Measurements from ENCODE around the gene SORL1-AS1.

The SORL1-AS1 gene

DNA sequence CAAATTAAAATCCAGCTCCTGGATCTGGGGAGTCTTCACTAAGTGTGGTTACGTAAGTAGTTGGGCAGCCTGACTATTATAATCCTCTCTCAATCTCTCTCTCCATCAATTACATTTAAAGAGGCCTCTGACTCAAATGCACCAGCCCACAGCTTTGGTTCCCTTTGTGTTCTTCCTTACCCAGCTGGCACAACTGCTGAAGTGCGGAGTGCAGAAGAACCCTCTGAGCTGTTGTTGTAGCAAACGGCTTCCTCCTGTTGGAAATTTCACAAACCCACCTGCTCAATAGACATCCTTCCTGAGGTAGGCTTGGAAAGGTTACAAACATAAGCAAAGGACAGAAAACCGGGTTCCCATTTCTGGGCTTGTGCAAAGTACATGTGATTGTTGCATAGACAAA is 17.6 kb downstream of the SORL1-AS1 start:
- Histone ChIP-seq H3K9me3 (ENCODE audit: control insufficient read depth in 2 of 2, low read length in 2 of 2) (no peaks in the 10 kb centered on the region), H3K36me3 (ENCODE audit: control insufficient read depth, insufficient read depth, low read length) (no peaks in the 10 kb centered on the region), H3K27me3 (ENCODE audit: control insufficient read depth, insufficient read depth, low read length) (no peaks in the 10 kb centered on the region), H3K4me1 (ENCODE audit: control insufficient read depth, insufficient read depth, low read length, poor library complexity, severe bottlenecking) (no peaks in the 10 kb centered on the region), H3K4me3 (ENCODE audit: low read depth, low read length) (no peak overlapping the region), H3K27ac (ENCODE audit: insufficient read depth, low read length, poor library complexity, severe bottlenecking) (no peak overlapping the region)
- H3K9me3 Mint-ChIP-seq, result no peaks in the 10 kb centered on the region
- H3K27me3 Mint-ChIP-seq, result no peaks in the 10 kb centered on the region
- peak overlapping the region in 2 of 3 donors; percentile 39 to 81 for H3K27ac Mint-ChIP-seq
- H3K4me1 Mint-ChIP-seq, result peaks cover 0 to 38% (median 9%) of the 10 kb centered on the region in 4 donors
- H3K36me3 Mint-ChIP-seq, result peaks cover 12% of the 10 kb centered on the region
- no peak for ATAC-seq (ENCODE audit: low read depth in 2 of 2)
- DNase-seq, result no peak
- no peak overlapping the region for H3K4me3 Mint-ChIP-seq

DNA sequence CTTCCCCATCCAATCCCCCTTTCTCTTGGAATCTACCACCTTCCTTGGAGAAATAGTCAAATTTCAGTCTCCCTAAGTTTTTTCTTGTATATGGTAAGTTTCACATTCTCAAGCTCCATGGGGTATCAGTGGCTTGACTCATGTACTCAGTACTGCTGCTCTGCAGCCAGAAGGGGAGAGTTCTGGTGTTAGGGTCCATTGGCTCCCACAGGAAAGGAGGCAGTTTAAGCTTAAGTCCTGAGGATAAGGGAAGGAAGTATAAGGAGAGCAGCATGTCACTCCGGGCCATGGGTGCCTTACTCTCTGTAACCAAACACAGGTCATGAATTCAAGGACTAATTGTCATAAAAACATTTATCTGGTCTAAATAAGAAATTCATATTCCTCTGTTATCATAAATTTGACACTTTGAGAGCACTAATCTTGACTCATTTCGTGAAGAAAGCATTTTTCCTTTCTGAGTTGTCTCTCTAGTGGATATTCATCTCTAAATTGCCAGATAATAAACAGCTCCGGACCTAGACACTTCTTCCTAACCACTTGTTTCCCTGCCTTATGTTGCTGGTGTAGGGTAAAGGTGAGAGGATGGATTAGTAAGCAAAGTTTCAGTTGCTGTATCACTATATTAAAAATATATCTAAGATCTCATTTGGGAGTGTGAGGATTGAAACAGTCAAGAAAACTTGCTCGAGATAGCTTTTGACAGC is 20.8 kb downstream of the SORL1-AS1 start:
- Mint-ChIP-seq H3K36me3 (peaks cover 9% of the 10 kb centered on the region), H3K27ac (peak overlapping the region in 2 of 3 donors; percentile 44 to 72), H3K9me3 (no peaks in the 10 kb centered on the region), H3K4me3 (no peak overlapping the region), H3K27me3 (no peaks in the 10 kb centered on the region), H3K4me1 (peaks cover 0 to 37% (median 12%) of the 10 kb centered on the region in 4 donors)
- no peak overlapping the region for H3K4me3 ChIP-seq (ENCODE audit: low read depth, low read length)
- DNase-seq (no peak), ATAC-seq (ENCODE audit: low read depth in 2 of 2) (no peak)
- H3K27me3 ChIP-seq (ENCODE audit: control insufficient read depth, insufficient read depth, low read length), result no peaks in the 10 kb centered on the region
- H3K4me1 ChIP-seq (ENCODE audit: control insufficient read depth, insufficient read depth, low read length, poor library complexity, severe bottlenecking), result peaks cover 6% of the 10 kb centered on the region
- no peaks in the 10 kb centered on the region for H3K9me3 ChIP-seq (ENCODE audit: control insufficient read depth in 2 of 2, low read length in 2 of 2)
- H3K36me3 ChIP-seq (ENCODE audit: control insufficient read depth, insufficient read depth, low read length), result no peaks in the 10 kb centered on the region
- H3K27ac ChIP-seq (ENCODE audit: insufficient read depth, low read length, poor library complexity, severe bottlenecking), result no peak overlapping the region

DNA sequence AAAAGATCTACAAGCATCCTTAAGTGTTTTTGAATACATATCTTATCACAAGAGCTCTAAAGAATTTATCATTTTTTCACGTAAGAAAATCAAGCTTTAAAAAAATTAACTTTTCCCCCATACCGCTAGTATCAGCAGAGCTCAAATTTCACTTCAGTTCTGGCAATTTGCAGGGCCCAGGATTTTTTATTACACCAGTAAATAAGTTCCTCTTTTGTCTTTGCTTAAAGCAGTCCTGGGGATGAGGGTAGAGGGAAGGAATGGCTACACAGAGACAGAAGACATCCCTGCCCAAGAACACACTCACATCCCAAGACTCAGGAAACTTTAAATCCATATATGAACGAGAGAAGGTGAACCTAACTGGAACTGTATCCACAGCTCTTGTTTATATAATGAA is 23.2 kb downstream of the SORL1-AS1 start:
- H3K4me1 Mint-ChIP-seq, result peaks cover 0 to 32% (median 8%) of the 10 kb centered on the region in 4 donors
- H3K36me3 ChIP-seq (ENCODE audit: control insufficient read depth, insufficient read depth, low read length), result no peaks in the 10 kb centered on the region
- H3K36me3 Mint-ChIP-seq, result peaks cover 15% of the 10 kb centered on the region
- H3K9me3 Mint-ChIP-seq, result peaks cover 0 to under 1% (median 0%) of the 10 kb centered on the region in 7 donors
- DNase-seq (no peak), ATAC-seq (ENCODE audit: low read depth in 2 of 2) (no peak)
- no peaks in the 10 kb centered on the region for H3K27me3 ChIP-seq (ENCODE audit: control insufficient read depth, insufficient read depth, low read length)
- H3K27ac ChIP-seq (ENCODE audit: insufficient read depth, low read length, poor library complexity, severe bottlenecking), result no peak overlapping the region
- H3K4me3 Mint-ChIP-seq, result peak overlapping the region in 1 of 4 donors; percentile 81
- H3K9me3 ChIP-seq (ENCODE audit: control insufficient read depth in 2 of 2, low read length in 2 of 2), result no peaks in the 10 kb centered on the region
- H3K27me3 Mint-ChIP-seq, result peaks cover 4% of the 10 kb centered on the region
- no peak overlapping the region for H3K27ac Mint-ChIP-seq
- peaks cover 10% of the 10 kb centered on the region for H3K4me1 ChIP-seq (ENCODE audit: control insufficient read depth, insufficient read depth, low read length, poor library complexity, severe bottlenecking)
- no peak overlapping the region for H3K4me3 ChIP-seq (ENCODE audit: low read depth, low read length)

DNA sequence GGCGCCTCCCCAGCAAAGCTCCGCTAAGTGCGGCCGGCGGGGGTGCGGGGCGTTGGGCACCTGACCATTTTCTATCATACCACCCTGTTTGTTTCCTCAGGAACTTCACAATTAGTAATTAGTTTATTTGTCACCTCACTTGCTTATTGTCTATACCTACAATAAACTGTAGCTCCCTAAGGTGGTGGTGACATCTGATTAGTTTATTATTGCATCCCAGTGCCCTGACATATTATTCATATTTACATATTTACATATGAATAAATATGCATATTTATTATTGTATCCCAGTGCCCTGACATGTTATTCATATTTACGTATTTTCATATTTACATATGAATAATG is 25.4 kb downstream of the SORL1-AS1 start:
- H3K9me3 ChIP-seq (ENCODE audit: control insufficient read depth in 2 of 2, low read length in 2 of 2), result no peaks in the 10 kb centered on the region
- H3K36me3 Mint-ChIP-seq, result peaks cover 24% of the 10 kb centered on the region
- ATAC-seq (ENCODE audit: low read depth in 2 of 2) (no peak), DNase-seq (no peak)
- H3K9me3 Mint-ChIP-seq, result peaks cover 0 to 4% (median 0%) of the 10 kb centered on the region in 7 donors
- peaks cover 10% of the 10 kb centered on the region for H3K4me1 ChIP-seq (ENCODE audit: control insufficient read depth, insufficient read depth, low read length, poor library complexity, severe bottlenecking)
- H3K4me1 Mint-ChIP-seq, result peaks cover 8 to 51% (median 22%) of the 10 kb centered on the region in 4 donors
- H3K36me3 ChIP-seq (ENCODE audit: control insufficient read depth, insufficient read depth, low read length), result no peaks in the 10 kb centered on the region
- peak overlapping the region; percentile 62 for H3K4me3 ChIP-seq (ENCODE audit: low read depth, low read length)
- H3K27me3 Mint-ChIP-seq, result peaks cover 4% of the 10 kb centered on the region
- H3K27ac ChIP-seq (ENCODE audit: insufficient read depth, low read length, poor library complexity, severe bottlenecking), result no peak overlapping the region
- peak overlapping the region in 3 of 4 donors; percentile 3 to 46 (median 38) for H3K4me3 Mint-ChIP-seq
- H3K27ac Mint-ChIP-seq, result no peak overlapping the region
- H3K27me3 ChIP-seq (ENCODE audit: control insufficient read depth, insufficient read depth, low read length), result no peaks in the 10 kb centered on the region

DNA sequence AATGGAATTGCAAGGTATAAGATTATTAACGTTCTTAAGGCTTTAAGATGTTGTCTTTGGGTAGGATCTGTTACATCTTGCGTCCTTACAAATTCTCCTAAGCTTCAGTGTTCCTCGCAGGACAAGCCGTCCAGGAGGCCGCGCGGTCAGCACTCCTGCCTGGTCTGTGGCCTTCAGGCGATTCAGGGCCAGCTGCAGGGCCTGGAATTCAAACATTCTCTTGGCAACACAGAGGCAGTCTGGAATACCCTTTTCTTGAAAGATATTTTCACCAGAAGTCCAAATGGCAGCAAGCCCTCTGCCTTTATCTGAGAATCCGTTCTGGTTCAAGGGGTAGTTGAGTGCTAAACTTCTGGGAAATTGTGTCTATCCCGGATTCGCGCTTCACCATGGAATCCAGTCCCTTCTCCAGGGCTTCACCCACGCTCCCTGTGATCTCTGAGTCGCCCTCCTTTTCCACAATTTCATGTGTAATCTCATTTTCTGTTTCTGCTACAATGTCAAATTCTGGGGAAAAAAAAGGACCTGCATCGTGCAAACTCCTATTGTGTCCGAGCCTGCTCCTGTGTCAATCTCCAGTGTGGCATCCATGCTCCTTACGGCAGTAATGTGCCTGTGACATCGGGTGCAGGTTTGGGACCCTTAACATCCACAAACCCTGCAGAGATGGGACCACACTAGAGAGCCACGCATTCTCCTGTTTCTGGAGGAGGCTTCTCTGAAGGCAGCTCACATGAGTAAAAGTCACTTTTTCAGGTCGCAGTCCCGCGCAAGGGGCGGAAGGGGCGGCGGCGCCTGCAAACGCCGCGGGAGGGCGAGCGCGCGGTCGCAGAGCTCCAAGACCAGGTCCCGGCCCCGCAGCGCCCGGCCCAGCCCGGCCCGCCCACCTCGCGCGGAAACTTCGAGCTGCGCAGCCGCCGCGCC is 26.0 kb downstream of the SORL1-AS1 start:
- H3K27ac Mint-ChIP-seq, result peak overlapping the region in 2 of 3 donors; percentile 79 to 88
- DNase-seq, result peak; percentile 23 to 62 (median 31)
- H3K4me1 ChIP-seq (ENCODE audit: control insufficient read depth, insufficient read depth, low read length, poor library complexity, severe bottlenecking), result peaks cover 16% of the 10 kb centered on the region
- no peaks in the 10 kb centered on the region for H3K9me3 ChIP-seq (ENCODE audit: control insufficient read depth in 2 of 2, low read length in 2 of 2)
- H3K9me3 Mint-ChIP-seq, result peaks cover 0 to 4% (median 0%) of the 10 kb centered on the region in 7 donors
- peaks cover 21% of the 10 kb centered on the region for H3K36me3 Mint-ChIP-seq
- peaks cover 4% of the 10 kb centered on the region for H3K27me3 Mint-ChIP-seq
- peak overlapping the region; percentile 3 to 71 (median 40) for H3K4me3 Mint-ChIP-seq
- no peaks in the 10 kb centered on the region for H3K36me3 ChIP-seq (ENCODE audit: control insufficient read depth, insufficient read depth, low read length)
- H3K27me3 ChIP-seq (ENCODE audit: control insufficient read depth, insufficient read depth, low read length), result no peaks in the 10 kb centered on the region
- H3K4me3 ChIP-seq (ENCODE audit: low read depth, low read length), result peak overlapping the region; percentile 43
- ATAC-seq (ENCODE audit: low read depth in 2 of 2), result peak; percentile 52 to 67
- no peak overlapping the region for H3K27ac ChIP-seq (ENCODE audit: insufficient read depth, low read length, poor library complexity, severe bottlenecking)
- H3K4me1 Mint-ChIP-seq, result peaks cover 13 to 57% (median 27%) of the 10 kb centered on the region in 4 donors

DNA sequence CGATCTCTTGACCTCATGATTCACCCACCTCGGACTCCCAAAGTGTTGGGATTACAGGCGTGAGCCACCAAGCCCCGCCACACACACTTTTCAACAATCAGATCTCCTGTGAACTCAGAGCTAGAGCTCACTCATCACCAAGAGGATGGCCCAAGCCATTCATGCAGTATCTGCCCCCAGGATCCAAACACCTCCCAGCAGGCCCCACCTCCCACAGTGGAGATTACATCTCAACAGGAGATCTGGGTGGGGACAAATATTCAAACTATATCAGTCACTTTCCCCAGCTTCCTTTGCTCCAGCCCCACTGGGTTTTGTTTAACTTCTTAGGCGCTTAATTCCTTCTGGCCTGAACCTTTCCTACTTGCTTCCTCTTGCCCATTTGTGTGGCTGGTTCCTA is 26.9 kb downstream of the SORL1-AS1 start:
- peaks cover 16 to 66% (median 31%) of the 10 kb centered on the region in 4 donors for H3K4me1 Mint-ChIP-seq

DNA sequence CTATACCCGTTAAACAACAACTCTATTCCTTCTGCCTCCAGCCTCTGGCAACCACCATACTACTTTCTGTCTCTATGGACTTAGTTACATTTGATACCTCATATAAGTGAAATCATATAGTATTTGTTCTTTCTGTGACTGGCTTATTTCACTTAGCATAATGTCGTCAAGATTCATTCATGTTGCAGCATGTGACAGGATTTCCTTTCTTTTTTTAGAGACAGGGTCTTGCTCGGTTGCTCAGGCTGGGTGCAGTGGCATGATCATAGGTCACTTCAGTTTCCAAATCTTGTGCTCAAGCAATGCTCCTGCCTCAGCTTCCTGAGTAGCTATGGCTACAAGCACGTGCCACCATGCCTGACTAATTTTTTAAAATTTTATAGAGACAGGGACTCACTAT is 30.1 kb downstream of the SORL1-AS1 start:
- DNase-seq (peak in 2 of 3 donors; percentile 46 to 48), ATAC-seq (ENCODE audit: low read depth in 2 of 2) (peak in 1 of 2 donors; percentile 18)
- H3K9me3 ChIP-seq (ENCODE audit: control insufficient read depth in 2 of 2, low read length in 2 of 2), result peaks cover 0 to 1% of the 10 kb centered on the region in 2 experiments
- H3K4me1 ChIP-seq (ENCODE audit: control insufficient read depth, insufficient read depth, low read length, poor library complexity, severe bottlenecking), result peaks cover 39% of the 10 kb centered on the region
- Mint-ChIP-seq H3K27ac (peak overlapping the region in 2 of 3 donors; percentile 17 to 27), H3K9me3 (peaks cover 0 to 4% (median 0%) of the 10 kb centered on the region in 7 donors), H3K4me1 (peaks cover 25 to 88% (median 53%) of the 10 kb centered on the region in 4 donors), H3K4me3 (peak overlapping the region in 2 of 4 donors; percentile 1 to 30), H3K36me3 (peaks cover 18% of the 10 kb centered on the region), H3K27me3 (peaks cover 4% of the 10 kb centered on the region)
- peak overlapping the region; percentile 34 for H3K4me3 ChIP-seq (ENCODE audit: low read depth, low read length)
- no peaks in the 10 kb centered on the region for H3K36me3 ChIP-seq (ENCODE audit: control insufficient read depth, insufficient read depth, low read length)
- H3K27ac ChIP-seq (ENCODE audit: insufficient read depth, low read length, poor library complexity, severe bottlenecking), result no peak overlapping the region
- H3K27me3 ChIP-seq (ENCODE audit: control insufficient read depth, insufficient read depth, low read length), result no peaks in the 10 kb centered on the region

More for the DNA sequence above, 26.9 kb downstream of the SORL1-AS1 start:
- peaks cover 0 to 4% (median 0%) of the 10 kb centered on the region in 7 donors for H3K9me3 Mint-ChIP-seq
- Histone ChIP-seq H3K27me3 (ENCODE audit: control insufficient read depth, insufficient read depth, low read length) (no peaks in the 10 kb centered on the region), H3K4me1 (ENCODE audit: control insufficient read depth, insufficient read depth, low read length, poor library complexity, severe bottlenecking) (peaks cover 20% of the 10 kb centered on the region), H3K36me3 (ENCODE audit: control insufficient read depth, insufficient read depth, low read length) (no peaks in the 10 kb centered on the region), H3K27ac (ENCODE audit: insufficient read depth, low read length, poor library complexity, severe bottlenecking) (no peak overlapping the region), H3K9me3 (ENCODE audit: control insufficient read depth in 2 of 2, low read length in 2 of 2) (no peaks in the 10 kb centered on the region), H3K4me3 (ENCODE audit: low read depth, low read length) (no peak overlapping the region)
- H3K4me3 Mint-ChIP-seq, result peak overlapping the region in 1 of 4 donors; percentile 32
- DNase-seq (no peak), ATAC-seq (ENCODE audit: low read depth in 2 of 2) (no peak)
- H3K27me3 Mint-ChIP-seq, result peaks cover 4% of the 10 kb centered on the region
- peak overlapping the region in 1 of 3 donors; percentile 74 for H3K27ac Mint-ChIP-seq
- peaks cover 20% of the 10 kb centered on the region for H3K36me3 Mint-ChIP-seq

Measured in CD4-positive, CD25-positive, alpha-beta regulatory T cell (primary cell).